HPDE6-E6E7 (cell line): ENCODE measurements around the gene PLET1.

Experiments used
- DNase-seq: peaks from one replicate; pipeline ENCODE4 v3.0.0; 2011; ENCODE audit warnings: missing footprints; ENCODE audit errors: extremely low spot score

PLET1 gene

DNA sequence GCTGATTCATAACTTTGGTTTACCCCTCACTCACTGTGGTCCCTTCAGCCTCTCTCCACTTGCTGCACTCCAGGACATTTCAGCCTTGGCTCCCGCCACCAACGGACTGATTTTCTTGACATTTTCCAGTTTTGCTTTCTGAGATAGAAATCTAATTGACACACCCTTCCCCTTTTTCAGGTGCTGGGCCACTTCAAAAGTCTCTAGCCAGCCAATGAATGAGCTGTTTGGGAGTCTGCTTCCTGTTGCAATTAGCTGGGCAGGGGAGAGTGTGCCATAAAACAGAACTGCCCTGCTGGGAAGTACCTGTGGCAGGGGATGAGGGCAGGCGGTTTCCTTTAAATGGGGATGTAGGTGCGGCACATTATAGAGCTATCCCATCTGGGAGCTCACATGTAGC, 21.1 kb upstream of the PLET1 start:
- DNase-seq, result no peak

- peak; percentile 72 for DNase-seq
Observed at GRCh38 chr11:112280268-112281126, 19.8 kb upstream of the PLET1 start.

DNA sequence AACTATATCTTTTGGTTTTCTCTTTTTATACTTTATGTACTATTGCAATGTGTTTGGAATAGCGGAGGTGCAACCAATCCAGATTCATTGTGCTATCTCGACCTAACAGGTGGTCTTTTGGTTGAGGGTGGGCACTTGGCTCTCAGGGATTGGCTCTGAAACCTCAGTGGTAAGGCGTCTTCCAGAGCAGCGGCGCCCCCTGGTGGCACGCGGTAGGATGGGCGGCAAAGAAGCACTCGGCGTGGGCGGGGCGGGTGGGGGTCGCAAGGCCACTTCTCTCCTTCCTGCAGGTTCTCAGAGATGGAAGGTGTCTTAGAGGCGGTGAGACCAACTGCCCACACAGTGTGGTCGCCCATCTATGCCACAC, 19.2 kb upstream of the PLET1 start:
- DNase-seq, result peak; percentile 34

DNA sequence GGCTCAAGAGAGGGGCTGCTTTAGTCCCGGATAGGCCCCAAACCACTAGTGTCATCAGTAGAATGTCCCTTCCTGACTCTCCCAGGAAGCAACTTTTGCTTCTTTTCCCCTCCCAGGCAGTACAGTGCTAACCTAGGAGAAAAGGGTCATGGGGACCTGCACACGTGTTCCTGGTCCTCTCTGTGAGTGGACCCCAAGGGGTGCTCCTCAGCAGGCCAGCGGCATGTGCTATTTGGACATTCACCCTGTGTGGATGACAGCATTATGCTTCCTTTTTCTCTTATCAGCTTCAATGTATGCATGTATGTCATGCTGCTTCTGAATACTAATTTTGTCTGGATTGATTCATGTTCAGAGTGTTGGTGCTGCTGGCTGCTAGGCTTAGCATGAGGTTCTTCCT, 18.1 kb upstream of the PLET1 start:
- no peak for DNase-seq

- no peak for DNase-seq
Observed at GRCh38 chr11:112277941-112278340, 17.3 kb upstream of the PLET1 start.

DNA sequence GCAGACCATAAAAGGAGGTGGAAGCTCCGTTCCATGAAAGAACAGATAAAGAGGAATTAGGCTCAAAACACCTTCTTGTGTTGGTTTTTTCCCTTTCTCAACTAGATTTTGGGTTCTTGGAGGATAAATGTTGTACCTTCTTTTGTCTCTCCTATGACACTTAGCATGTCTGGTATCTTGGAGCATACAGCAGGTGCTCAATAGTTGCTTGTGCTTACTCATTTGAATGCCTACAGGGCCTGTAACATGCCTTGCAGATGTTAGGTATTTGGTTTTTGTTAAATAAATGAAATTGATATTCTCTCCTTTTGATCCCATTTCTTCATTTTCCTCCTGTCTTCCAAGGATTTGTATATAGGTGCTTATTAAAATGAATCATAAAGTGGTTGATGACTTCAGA, 16.4 kb upstream of the PLET1 start:
- DNase-seq, result no peak

DNA sequence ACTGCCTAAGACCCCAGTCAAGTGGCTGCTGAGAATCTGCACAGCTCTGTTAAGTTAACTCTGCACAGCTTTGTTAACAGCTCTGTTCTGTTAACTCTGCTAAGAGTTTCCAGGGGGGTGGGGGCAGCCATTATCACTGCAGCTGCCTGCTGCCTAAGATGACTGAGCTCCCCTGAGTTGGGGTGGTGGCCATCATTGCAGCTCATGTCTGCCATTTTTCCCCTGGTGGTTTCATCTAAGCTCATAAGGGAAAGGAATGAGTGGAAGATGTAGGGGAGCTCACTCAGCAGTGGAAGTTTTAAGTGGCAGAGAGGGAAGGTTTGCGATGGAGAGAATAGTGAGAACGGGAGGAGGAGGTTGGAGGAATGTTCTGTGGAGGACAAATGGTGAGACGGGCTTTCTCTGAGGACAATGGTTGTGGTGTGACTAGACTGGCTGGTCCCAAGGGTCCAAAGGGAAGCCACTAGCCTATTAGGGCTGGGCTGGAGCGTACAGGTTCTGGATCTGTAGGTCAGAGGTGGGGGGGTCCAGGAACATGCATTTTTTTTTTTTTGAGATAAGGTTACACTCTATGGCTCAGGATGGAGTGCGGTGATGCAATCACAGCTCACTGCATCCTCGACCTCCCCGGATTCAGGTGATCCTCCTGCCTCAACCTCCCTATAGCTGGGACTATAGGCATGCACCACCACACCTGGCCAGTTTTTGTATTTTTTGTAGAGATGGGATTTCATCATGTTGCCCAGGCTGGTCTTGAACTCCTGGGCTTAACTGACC, 13.5 kb upstream of the PLET1 start:
- DNase-seq, result no peak

GRCh38 chr11:112273066-112273465, 12.4 kb upstream of the PLET1 start:
- DNase-seq, result no peak

DNA sequence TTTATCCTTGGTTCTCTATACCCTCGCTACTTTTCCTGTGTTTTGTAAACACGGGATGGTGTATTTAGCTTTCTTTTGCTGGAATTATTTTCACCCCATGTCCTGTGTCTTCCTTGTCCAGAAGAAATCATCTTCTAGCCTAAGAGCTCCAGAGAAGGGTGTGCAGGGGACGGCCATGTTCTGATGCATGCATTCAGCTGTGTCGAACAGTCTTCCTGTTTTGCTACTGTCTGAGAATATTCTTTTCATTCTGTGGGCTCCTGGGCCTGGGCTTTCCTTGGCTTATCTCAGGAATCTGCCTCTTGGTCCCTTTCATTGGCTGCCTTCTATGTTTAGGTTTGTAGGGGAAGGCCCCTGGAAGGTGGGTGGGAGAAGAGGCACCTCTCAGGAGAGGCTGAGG, 10.6 kb upstream of the PLET1 start:
- no peak for DNase-seq

- DNase-seq, result no peak
Observed at GRCh38 chr11:112270551-112271180, 10.0 kb upstream of the PLET1 start.

DNA sequence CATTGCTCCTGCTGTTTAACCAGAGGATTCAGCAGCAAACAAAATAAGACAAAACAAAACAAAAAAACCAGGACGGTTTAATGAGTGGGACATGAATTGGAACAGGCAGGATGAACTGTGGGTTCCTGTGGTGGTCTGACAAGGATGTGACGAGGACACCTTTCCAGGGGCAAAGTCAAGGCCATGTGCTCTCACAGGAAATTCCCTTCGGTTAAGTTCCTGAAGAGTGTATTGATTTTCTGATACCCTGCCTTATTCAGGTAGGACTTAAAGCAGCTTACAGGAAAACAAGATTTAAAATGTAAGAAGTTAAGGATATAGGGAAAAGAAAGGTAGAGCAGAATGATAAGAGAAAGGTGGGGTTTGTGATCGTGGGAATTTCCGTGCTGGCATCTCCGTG, 8.5 kb upstream of the PLET1 start:
- no peak for DNase-seq

GRCh38 chr11:112268406-112268805, 7.7 kb upstream of the PLET1 start:
- no peak for DNase-seq

DNA sequence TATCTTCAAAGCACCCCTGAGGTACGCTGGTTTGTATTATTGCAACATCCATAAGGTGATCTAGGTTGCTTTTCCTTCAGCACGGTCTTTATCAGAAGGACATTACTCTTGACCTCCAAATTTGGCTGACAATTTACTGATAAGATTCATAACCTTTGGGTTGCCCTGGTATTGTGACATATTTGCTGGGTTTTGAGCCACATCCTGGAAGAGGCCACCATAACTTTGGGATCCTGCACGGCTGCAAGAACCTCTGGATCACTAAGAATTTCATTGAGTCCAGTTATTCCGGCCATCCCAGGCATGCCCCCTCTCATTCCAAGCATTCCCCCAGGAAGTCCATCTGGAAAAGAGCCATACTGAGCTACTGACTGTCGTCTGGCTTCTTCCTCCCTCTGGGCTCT, 6.5 kb upstream of the PLET1 start:
- DNase-seq, result no peak

DNA sequence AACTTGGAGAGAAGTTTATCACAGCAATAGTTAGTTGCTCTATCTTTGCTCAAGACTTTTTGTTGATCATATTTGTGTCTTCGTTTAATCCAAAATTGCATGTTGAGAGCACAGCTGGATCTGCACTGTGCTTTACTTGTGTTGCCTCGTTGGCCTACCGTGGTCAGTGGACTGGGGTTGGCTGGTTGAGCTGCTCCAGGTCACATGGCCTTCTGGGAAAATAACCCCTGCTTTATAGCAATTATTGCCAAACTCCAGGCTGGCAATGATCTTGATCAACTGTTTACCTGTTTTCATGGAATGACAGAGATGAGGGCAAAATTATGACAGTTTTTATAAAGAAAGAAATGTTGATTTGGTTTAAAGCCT, 5.7 kb upstream of the PLET1 start:
- no peak for DNase-seq

DNA sequence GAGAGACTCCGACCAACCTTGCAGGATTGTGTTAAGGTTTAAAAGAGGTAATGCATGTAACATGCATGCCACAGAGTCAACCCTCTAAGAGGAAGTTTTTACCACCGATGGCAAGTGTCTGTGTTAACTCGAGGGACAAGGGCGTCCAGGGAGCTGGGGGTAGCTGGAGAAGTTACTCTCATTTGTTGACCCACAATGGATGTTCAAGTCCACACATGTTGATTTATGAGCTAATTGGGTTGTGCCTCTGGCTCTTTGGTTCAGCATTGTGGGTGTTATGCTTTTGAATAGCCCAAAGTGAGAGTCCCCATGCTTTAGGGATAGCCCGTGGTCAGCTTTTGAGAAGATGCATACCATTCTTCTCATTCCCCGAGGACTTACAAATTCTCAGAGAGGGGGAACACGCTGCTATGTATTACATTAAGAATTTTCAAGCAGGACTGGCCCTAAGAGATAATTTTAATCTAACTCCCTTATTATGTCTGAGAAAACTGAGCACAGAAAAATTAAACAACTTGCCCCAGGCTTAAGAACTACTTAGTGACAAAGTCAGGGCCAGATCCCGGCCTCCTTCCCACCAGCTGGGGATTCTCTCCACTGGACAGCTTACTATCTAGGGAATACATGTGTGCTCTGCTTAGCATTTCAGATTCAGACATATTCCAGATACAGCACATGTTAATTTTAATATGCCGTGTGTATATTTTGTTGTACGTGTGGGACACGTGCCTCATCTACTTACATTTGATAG, 5.2 kb upstream of the PLET1 start:
- no peak for DNase-seq

- peak; percentile 25 for DNase-seq
Observed at GRCh38 chr11:112255067-112255720, 5.5 kb downstream of the PLET1 start.

GRCh38 chr11:112253605-112254242, 6.9 kb downstream of the PLET1 start:
- DNase-seq, result no peak

DNA sequence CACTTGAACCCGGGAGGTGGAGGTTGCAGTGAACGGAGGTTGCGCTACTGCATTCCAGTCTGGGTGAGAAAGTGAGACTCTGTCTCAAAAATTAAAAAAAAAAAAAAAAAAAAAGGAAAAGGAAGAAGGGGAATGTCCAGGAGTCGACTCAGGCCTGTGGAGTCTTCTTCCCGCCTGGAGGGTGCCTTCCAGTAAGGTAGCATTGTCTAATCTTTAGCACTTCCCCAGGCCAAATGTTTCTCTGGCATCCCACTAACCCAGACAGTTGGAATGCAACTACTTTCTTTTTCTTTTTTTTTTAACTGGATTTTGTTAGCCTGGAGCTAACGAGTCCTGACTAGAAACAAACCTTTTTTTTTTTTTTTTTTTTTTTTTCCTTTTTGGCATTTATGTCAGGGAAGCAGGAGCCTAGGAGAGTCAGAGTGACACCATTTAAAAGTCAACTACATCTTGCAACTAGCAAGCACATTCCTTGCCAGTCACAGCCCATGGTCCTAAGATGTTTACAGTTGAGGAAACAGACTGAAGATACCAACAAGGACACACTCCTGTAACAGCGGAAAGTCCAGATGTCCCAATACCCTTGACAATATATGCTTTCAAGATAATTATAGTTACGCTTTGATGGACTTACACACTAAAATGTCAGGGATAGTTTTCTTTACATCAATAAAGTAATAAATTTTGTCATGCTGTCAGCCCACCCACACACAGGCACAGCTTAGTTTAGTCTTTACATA, 10.6 kb downstream of the PLET1 start:
- DNase-seq, result no peak

DNA sequence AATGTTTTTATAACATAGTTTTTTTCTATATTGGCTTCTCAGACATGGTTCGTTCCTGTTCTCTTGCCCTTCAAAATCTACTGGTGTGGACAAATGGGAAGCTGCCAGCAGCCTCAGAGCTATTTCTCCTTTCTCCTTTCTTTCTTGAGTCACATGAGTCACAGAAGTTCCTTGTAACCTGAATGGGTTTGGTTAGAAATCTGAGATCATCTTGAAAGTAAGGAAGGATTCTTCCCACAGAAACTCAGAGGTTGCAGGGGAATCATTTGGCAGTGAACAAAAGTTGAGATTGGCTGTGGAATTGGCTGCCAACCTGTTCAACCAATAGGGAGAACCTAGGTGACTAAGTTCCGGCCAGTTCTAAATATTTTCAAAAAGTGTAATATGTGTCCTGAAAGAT, 12.5 kb downstream of the PLET1 start:
- DNase-seq, result no peak

GRCh38 chr11:112247201-112247600, 13.5 kb downstream of the PLET1 start:
- DNase-seq, result no peak
